CD4-positive, alpha-beta T cell treated with Interleukin-6 for 4 hours (primary cell): ENCODE results near the gene MED13L.
A peak's percentile ranks its signal among the peaks of the same experiment; 100 is the strongest.
"Not testable (repeated sequence)": the region's sequence is repeated elsewhere in the genome, so short reads cannot be mapped to it uniquely, and the experiment has no call there.

Experiments used
- DNase-seq: peaks from one replicate; pipeline ENCODE4 v3.0.0-alpha.2; 2020; ENCODE audit warnings: mixed read lengths

MED13L gene

DNA sequence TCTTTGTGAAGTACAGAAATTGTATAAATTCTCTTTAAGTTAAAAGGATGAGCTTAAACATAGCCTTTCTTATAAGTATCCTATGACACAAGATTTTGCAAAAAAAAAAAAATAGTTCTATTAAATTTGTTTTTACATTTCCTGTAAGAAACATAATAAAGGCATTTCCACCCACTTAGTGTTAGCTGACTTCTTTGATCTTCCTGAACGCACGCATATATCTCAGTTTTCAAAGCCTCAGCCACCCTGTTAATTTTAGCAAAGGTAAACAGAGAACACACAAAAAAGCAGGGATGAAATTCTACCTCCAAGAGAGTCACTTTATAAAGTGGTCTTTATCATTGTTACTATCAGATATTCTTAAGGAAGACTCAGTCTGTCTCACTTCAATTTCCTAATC, 277.9 kb downstream of the MED13L start:
- DNase-seq: no peak

GRCh38 chr12:115998794-115999478, 278.6 kb downstream of the MED13L start:
- no peak for DNase-seq

DNA sequence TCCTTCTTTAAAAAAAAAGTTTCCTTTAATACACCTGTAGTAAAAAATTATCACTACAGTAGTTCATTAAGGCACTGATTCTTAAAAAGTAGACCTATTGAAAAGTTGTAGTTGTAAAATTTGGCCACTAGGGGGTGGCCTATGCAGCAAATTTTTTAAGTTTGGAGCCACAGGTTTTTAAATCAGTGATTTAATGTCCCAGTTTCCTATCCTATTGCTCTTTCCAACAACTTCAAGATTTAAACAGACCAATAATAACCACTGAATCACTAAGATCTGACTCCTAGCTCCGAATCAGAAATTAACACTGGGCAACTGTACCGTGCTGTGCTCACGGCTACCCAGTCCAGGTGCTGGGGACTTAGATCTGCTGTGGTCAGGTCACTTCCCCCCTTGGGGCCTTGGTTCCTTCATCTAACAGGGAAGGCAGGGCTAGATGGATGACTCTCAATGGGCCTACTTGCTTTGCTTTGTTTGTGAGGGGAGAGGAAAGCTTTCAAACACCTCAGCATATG, 279.3 kb downstream of the MED13L start:
- DNase-seq: peak; percentile 18

DNA sequence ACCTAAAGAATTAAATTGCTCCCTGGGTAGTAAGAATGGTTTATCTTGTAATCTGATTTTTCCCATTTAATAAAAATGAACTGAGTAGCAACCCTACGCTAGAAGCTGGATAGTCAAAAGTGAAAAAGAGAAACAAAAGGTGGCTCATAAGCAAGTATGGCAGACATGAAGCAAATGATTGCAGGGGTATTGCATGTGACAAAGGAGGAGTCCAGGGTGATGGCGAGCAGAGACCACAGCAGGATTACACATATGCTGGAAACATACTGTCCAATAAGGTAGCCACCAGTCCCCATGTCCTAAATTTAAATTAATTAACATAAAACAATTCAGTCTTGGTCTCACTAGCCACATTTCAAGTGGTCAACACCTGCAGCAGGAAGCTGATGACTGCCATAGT, 283.8 kb downstream of the MED13L start:
- DNase-seq: no peak

GRCh38 chr12:115990241-115990640, 287.3 kb downstream of the MED13L start:
- no peak for DNase-seq

DNA sequence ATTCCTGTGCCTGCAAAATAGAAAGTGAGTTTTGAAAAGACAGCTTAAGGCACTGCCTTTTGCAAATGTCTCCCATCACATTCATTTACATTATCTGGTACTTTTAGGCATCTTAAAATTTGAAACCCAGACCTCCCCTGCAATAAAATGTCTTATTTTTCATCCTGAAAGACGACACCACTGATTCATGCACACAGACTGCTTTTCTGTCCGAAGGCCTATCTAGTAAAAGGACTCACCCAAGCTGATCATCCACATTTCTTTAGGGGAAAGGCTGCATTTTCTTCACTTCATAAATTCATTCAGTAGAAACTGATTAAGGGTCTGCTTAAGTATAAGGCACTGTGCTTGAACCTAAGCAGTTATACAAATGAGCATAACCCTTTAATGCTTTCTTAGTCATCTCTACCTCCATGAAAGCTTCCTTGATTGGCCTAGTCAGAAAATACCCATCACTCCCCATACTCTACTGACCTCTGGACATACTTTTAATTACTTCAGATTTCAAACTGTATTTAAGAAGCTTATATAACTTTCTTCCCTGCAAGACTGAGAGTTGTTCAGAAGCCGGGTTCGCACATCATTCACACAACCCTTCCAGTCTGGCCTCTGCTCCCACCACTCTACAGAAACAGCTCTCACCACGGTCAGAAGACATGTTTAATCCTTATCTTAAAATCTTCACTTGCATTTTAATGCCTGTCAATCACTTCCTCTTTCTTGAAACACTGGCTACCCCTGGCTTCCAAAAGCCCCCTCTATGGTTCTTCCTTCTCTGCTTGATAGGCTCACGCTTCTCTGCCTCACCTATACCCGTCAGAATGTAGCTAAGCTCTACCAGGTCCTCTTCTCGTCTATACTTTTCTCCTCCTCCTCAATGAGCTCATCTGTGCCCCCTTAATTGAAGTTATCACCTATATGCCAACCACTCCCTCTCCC, 288.6 kb downstream of the MED13L start:
- no peak for DNase-seq

GRCh38 chr12:115988212-115988611, 289.3 kb downstream of the MED13L start:
- no peak for DNase-seq

DNA sequence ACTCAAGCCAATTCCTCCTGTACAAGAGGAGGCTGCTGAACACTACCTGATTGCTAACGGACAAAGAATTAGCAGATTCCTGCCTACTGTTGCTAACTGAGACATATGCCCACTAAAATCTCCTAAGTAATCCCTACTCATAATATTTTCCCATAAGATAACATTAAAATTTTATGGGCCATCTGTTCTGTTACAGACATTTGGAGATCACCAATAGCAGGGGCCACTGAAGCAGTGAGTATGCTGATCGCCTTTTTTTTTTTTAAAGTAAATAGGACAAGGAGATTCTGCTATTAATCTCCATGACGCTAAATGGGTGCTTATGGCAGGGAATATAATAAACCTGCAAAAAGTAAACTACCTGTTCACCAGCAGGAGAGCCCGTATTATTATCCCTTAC, 292.9 kb downstream of the MED13L start:
- no peak for DNase-seq

DNA sequence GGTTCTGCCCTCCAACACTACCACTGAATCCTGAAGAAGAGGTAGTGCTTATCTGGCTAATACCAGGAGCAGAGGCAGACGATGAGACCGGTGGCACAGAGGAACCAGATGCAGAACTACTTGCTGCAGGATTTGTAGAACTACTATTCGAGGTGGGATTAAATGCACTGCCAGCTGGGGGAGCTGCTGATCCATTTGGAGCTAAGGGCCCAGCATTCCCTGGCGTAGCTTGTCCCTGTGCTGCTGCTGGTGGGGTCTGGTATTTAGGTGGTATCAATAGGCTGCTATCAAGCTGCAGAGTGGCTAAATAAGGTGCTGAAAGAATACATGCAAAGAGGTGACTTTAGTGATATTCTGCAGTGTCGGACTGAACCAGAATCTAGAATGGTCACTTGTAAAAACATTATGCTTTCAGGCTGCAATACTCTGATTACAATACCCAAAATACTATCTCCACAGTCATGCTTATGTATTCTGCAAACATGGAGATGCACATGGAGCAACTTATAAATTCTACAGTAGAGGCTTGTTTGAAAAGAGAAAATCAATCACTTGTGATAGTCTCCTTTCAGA, 294.2 kb downstream of the MED13L start:
- no peak for DNase-seq

DNA sequence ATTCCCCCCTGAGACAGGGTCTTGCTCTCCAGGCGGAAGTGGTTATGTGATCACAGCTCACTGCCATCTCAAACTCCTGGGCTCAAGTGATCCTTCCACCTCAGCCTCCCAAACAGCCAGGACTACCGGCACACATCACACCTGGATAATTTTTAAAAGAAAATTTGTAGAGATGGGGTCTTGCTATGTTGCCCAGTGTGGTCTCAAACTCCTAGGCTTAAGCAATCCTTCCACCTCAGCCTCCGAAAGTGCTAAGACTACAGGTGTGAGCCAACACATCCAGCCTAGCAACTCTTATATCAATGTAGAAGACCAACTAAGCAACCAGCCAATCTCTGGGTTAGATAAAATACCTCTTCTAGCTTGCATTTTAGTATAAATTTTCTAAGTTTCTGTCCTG, 297.2 kb downstream of the MED13L start:
- DNase-seq: no peak

GRCh38 chr12:115979851-115980250, 297.6 kb downstream of the MED13L start:
- DNase-seq: no peak

DNA sequence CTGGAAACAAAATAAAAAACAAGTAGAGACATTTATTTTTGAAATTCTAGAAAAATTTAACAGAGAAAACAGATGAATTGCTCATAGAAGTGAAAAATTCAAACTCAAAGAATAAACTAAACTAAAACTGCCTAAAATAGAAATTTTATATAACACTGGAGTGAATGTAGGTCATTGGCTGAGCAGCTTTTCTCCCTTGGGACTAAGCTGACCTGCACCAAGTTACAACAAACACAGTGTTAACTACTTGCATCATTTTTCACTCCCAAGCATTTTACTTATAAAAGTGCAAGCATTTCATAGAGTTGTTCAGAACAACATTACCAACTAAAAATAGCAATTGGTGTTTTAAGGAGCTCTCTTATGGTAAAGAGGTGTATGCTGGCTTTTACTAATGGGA, 298.1 kb downstream of the MED13L start:
- no peak for DNase-seq

GRCh38 chr12:115976829-115977228, 300.7 kb downstream of the MED13L start:
- DNase-seq: not testable (repeated sequence)

- no peak for DNase-seq
These were observed 302.1 kb downstream of the MED13L start for GRCh38 chr12:115975411-115975810.

GRCh38 chr12:115973968-115974724, 303.3 kb downstream of the MED13L start:
- no peak for DNase-seq

- no peak for DNase-seq
These were observed 304.4 kb downstream of the MED13L start for GRCh38 chr12:115973066-115973465.

- no peak for DNase-seq
These were observed 305.3 kb downstream of the MED13L start for GRCh38 chr12:115972241-115972640.

DNA sequence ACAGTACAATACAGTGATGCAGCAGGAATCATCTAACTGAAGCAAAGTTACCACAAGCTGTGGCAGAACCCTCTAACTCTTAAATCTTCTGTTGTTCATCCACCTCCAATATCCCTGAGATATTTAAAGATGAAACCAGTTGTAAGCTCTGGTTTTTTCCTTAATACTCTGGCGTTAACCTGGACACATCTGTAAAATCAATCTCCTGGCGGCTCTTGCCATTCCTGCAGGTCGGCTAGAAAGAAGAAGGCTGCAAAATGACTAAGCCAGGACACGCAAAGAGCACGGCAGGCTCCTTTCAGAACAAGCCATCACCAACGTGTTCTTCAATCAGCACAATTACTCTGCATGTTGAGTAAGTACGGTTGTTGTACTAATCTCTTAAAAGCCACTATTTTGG, 309.3 kb downstream of the MED13L start:
- DNase-seq: no peak

GRCh38 chr12:115966376-115966775, 311.1 kb downstream of the MED13L start:
- no peak for DNase-seq

DNA sequence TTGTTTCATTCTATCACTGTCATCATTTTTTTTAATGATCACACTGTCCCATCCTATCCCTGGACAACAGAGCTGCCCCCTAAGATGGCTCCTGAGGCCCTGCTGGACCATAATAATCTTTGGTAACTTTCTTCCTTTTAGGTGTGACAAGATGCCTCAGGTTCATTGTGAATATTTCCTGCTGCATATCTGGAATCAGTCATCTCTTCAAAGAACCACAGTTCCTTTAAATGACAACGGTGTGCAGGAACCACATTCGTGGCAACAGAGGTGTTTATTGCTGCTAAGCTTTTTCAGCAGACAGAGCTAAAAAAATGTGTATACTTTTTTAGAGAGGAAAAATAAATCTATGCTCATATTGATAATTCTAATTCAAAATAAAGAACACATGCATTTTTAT, 312.9 kb downstream of the MED13L start:
- DNase-seq: no peak

DNA sequence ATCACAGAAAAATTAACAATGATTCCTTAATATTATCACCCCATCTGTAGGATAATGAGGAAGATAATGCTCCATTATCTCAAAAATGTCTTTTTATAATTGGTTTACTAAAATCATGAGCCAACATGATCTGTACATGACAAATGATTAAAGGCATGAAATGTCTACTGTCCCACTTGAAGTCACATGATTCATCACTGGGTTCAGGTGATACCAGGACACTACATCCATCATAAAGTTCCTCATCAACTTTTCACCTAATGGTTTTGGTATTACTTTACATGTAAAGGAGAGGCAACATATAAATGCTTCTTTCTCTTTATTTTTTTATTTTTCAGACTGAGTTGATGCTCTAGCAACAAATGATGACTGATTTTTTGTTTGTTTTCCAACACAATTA, 313.3 kb downstream of the MED13L start:
- no peak for DNase-seq

DNA sequence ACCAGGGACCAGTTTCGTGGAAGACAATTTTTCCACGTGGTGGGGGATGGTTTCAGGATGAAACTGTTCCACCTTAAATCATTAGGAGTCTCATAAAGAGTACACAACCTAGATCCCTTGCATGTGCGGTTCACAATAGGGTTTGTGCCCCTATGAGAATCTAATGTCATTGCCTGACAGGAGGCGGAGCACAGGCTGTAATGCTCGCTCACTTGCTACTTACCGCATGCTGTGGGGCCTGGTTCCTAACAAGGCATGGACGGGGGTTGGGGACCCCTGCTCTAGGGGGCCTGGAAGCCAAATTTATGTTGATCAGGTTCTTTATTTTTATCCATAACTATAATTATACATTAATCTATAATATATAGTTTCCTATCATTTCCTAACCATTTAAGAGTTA, 315.3 kb downstream of the MED13L start:
- DNase-seq: no peak
